GM23248 (cell line): Measurements from ENCODE around the gene VGF. TPM values are rescaled to one million over a fixed set of nuclear protein-coding genes. Genes with fewer than 3 reads are reported as not detected.
"Not testable (repeated sequence)": the region's sequence is repeated elsewhere in the genome, so short reads cannot be mapped to it uniquely, and the experiment has no call there.

Source experiments
- DNase-seq: peaks from one replicate; pipeline ENCODE4 v3.0.0-alpha.2; 2015
- H2AFZ ChIP-seq: fragments of 200-600 bp; sonication (generic); 2 replicates; pipeline ENCODE4 v1.6.1; 2016; ENCODE audit warnings: antibody characterized with exemption
- H3F3A ChIP-seq: fragments of 200-600 bp; sonication (generic); 2 replicates; pipeline ENCODE4 v1.6.1; 2016; ENCODE audit warnings: mild to moderate bottlenecking, antibody characterized with exemption, mixed run types; ENCODE audit not compliant: insufficient read depth
- H3K27ac ChIP-seq: fragments of 200-600 bp; sonication (generic); 2 replicates; pipeline ENCODE4 v1.5.1; 2016; ENCODE audit warnings: mild to moderate bottlenecking
- H3K27me3 ChIP-seq: fragments of 200-600 bp; sonication (generic); replicated peaks from 2 replicates; pipeline ENCODE4 v1.6.1; 2016; ENCODE audit warnings: mild to moderate bottlenecking; ENCODE audit not compliant: insufficient read depth
- H3K36me3 ChIP-seq: fragments of 200-600 bp; sonication (generic); 2 replicates; pipeline ENCODE4 v1.6.1; 2016; ENCODE audit warnings: low read depth, mild to moderate bottlenecking
- H3K4me1 ChIP-seq: fragments of 200-600 bp; sonication (generic); 2 replicates; pipeline ENCODE4 v1.6.1; 2016; ENCODE audit warnings: mild to moderate bottlenecking; ENCODE audit not compliant: insufficient read depth
- H3K4me2 ChIP-seq: fragments of 200-600 bp; sonication (generic); one replicate; pipeline ENCODE4 v1.6.1; 2016; ENCODE audit warnings: mild to moderate bottlenecking; ENCODE audit not compliant: unreplicated experiment
- H3K4me3 ChIP-seq: fragments of 200-600 bp; sonication (generic); 2 replicates; pipeline ENCODE4 v1.5.1; 2016; ENCODE audit warnings: mild to moderate bottlenecking
- H3K79me2 ChIP-seq: fragments of 200-600 bp; sonication (generic); 2 replicates; pipeline ENCODE4 v1.6.1; 2016; ENCODE audit warnings: mild to moderate bottlenecking; ENCODE audit not compliant: insufficient read depth
- H3K9ac ChIP-seq: fragments of 200-600 bp; sonication (generic); 2 replicates; pipeline ENCODE4 v1.6.1; 2016; ENCODE audit warnings: mild to moderate bottlenecking
- H3K9me2 ChIP-seq: fragments of 200-600 bp; sonication (generic); 2 replicates; pipeline ENCODE4 v1.6.1; 2016; ENCODE audit warnings: mixed run types, mild to moderate bottlenecking, moderate library complexity; ENCODE audit not compliant: insufficient read depth
- H3K9me3 ChIP-seq: fragments of 200-600 bp; sonication (generic); one replicate; pipeline ENCODE4 v1.6.1; 2017; ENCODE audit warnings: low read depth
- H4K20me1 ChIP-seq: fragments of 200-600 bp; sonication (generic); 2 replicates; pipeline ENCODE4 v1.6.0; 2016; ENCODE audit not compliant: insufficient read depth
- EZH2 ChIP-seq: fragments of 200-600 bp; sonication (generic); IDR thresholded peaks from 2 replicates; pipeline ENCODE4 v1.6.1; 2018; ENCODE audit warnings: antibody characterized with exemption, mild to moderate bottlenecking; ENCODE audit not compliant: insufficient read depth, poor library complexity, severe bottlenecking
- EZH2phosphoT487 ChIP-seq: fragments of 200-600 bp; sonication (generic); IDR thresholded peaks from 2 replicates; pipeline ENCODE4 v1.6.1; 2018; ENCODE audit warnings: antibody characterized with exemption, moderate library complexity, mild to moderate bottlenecking, low read depth; ENCODE audit not compliant: insufficient read depth
- whole genome bisulfite sequencing, 2 experiments: methylation state at CpG; one replicate each; pipeline ENCODE4 v1.1.6; 2015 to 2017; ENCODE audit warnings: low lambda C conversion rate in 2 of 2, low coverage in 1 of 2; ENCODE audit errors: missing lambda C conversion rate in 2 of 2; 5-methylcytosine and 5-hydroxymethylcytosine counted together
- in situ Hi-C: fragments of 300-500 bp; cut with MboI; formaldehyde crosslinking; loops from 2 replicates; pipeline ENCODE4 v1.15.0; 2020
- polyA plus RNA-seq: library from polyadenylated mRNA; unstranded; fragments of >200 nt; fragmentation: Nextera tagmentation; extraction: Ambion mirVana; gene quantifications from 2 replicates; pipeline ENCODE4 v1.2.1, GENCODE V29; 2016
- total RNA-seq: library from RNA; depleted of rRNA; stranded (reverse); fragments of >200 nt; shearing (Covaris generic); gene quantifications from 2 replicates; pipeline ENCODE4 v1.2.3, GENCODE V29; 2014

VGF gene
- total and polyA plus RNA-seq, 2 experiments from 2014 or later, result not detected

- Histone ChIP-seq H3K4me2 (peak overlapping the region; percentile 77), H3K9me2 (no peaks in the 10 kb centered on the region), H3K4me3 (peak overlapping the region; percentile 68), H3K27me3 (no peaks in the 10 kb centered on the region), H3K36me3 (0 out of 2 replicates have a peak, but pooled peaks cover 1% of the 10 kb centered on the region), H3F3A (peaks cover 75% of the 10 kb centered on the region), H3K9ac (peak overlapping the region; percentile 81), H3K27ac (peak overlapping the region; percentile 98), H4K20me1 (no peaks in the 10 kb centered on the region), H3K79me2 (peaks cover 11% of the 10 kb centered on the region), H2AFZ (peak overlapping the region; percentile 25; the same call in 1 of the 2 replicates), H3K9me3 (no peaks in the 10 kb centered on the region), H3K4me1 (peaks cover 66% of the 10 kb centered on the region)
- TF ChIP-seq EZH2, result no peak
- no peak for TF ChIP-seq EZH2phosphoT487
- WGBS, 2 experiments, result 19 to 31% methylated on average over 13 to 17 of the region's 17 CpGs
- peak; percentile 98 for DNase-seq
- in situ Hi-C loops, result no loop called here
Observed at GRCh38 chr7:101121991-101122932, 43.1 kb downstream of the VGF start.

- H3F3A ChIP-seq, result peaks cover 73% of the 10 kb centered on the region
- H3K4me3 ChIP-seq, result peak overlapping the region; percentile 68; the same call in 1 of the 2 replicates
- peak overlapping the region; percentile 98 for H3K27ac ChIP-seq
- H3K9ac ChIP-seq, result peak overlapping the region; percentile 81
- H3K4me1 ChIP-seq, result peaks cover 71% of the 10 kb centered on the region
- H3K4me2 ChIP-seq, result peak overlapping the region; percentile 77
- in situ Hi-C loops, H4K20me1 ChIP-seq, H3K79me2 ChIP-seq, H3K9me2 ChIP-seq, H3K27me3 ChIP-seq, H2AFZ ChIP-seq, DNase-seq, H3K36me3 ChIP-seq, H3K9me3 ChIP-seq: not testable (repeated sequence)
- WGBS, 2 experiments, result 25 to 26% methylated on average over 9 of the region's 9 CpGs
Observed at GRCh38 chr7:101121631-101121990, 43.8 kb downstream of the VGF start.

GRCh38 chr7:101120315-101120714, 45.1 kb downstream of the VGF start:
- in situ Hi-C loops, result no loop called here
- H4K20me1 ChIP-seq, result no peaks in the 10 kb centered on the region
- DNase-seq, result no peak
- H3K4me2 ChIP-seq, result no peak overlapping the region
- TF ChIP-seq EZH2 (no peak), EZH2phosphoT487 (no peak)
- WGBS, 2 experiments, result 85% methylated on average over 4 of the region's 4 CpGs
- no peak overlapping the region for H3K4me3 ChIP-seq
- H3K79me2 ChIP-seq, result peaks cover 8% of the 10 kb centered on the region; the same call in 1 of the 2 replicates
- H3K27ac ChIP-seq, result peak overlapping the region; percentile 33
- no peak overlapping the region for H3K9ac ChIP-seq
- H3K36me3 ChIP-seq, result no peaks in the 10 kb centered on the region
- peaks cover 64% of the 10 kb centered on the region for H3F3A ChIP-seq
- no peaks in the 10 kb centered on the region for H3K9me2 ChIP-seq
- H3K9me3 ChIP-seq, result no peaks in the 10 kb centered on the region
- peaks cover 60% of the 10 kb centered on the region for H3K4me1 ChIP-seq
- H2AFZ ChIP-seq, result no peak overlapping the region
- no peaks in the 10 kb centered on the region for H3K27me3 ChIP-seq

GRCh38 chr7:101119876-101120275, 45.5 kb downstream of the VGF start:
- H3K9me3 ChIP-seq, result no peaks in the 10 kb centered on the region
- peaks cover 60% of the 10 kb centered on the region for H3F3A ChIP-seq
- H3K4me2 ChIP-seq, result no peak overlapping the region
- no peaks in the 10 kb centered on the region for H4K20me1 ChIP-seq
- TF ChIP-seq EZH2phosphoT487, result no peak
- TF ChIP-seq EZH2, result no peak
- in situ Hi-C loops, result no loop called here
- H3K79me2 ChIP-seq, result peaks cover 8% of the 10 kb centered on the region; the same call in 1 of the 2 replicates
- peak; percentile 31 for DNase-seq
- H3K9me2 ChIP-seq, result no peaks in the 10 kb centered on the region
- H3K4me3 ChIP-seq, result no peak overlapping the region
- 52 to 54% methylated on average over 10 of the region's 10 CpGs for WGBS, 2 experiments
- H3K9ac ChIP-seq, result no peak overlapping the region
- peak overlapping the region; percentile 33 for H3K27ac ChIP-seq
- H3K4me1 ChIP-seq, result peaks cover 55% of the 10 kb centered on the region
- no peak overlapping the region for H2AFZ ChIP-seq
- no peaks in the 10 kb centered on the region for H3K27me3 ChIP-seq
- H3K36me3 ChIP-seq, result no peaks in the 10 kb centered on the region
